DND-41 (cell line): ENCODE results near the gene CLDND1.
A peak's percentile ranks its signal among the peaks of the same experiment; 100 is the strongest.

Experiments
- ATAC-seq: fragments of 200-7000 bp; cut with Tn5 transposase; 3 replicates; pipeline ENCODE4 v1.9.1; 2021; ENCODE audit warnings: low read depth; ENCODE audit not compliant: insufficient read depth
- DNase-seq: peaks from one replicate; pipeline ENCODE4 v3.0.0-alpha.2; 2020
- H2AFZ ChIP-seq: 2 replicates; pipeline ENCODE4 v1.6.0; 2012; ENCODE audit warnings: low read depth, low read length
- H3K27ac ChIP-seq: 2 replicates; pipeline ENCODE4 v1.5.1; 2012; ENCODE audit warnings: low read length, inconsistent platforms
- H3K27me3 ChIP-seq: fragments of 200-600 bp; sonication (generic); 2 replicates; pipeline ENCODE4 v1.6.0; 2012; ENCODE audit warnings: low read length, mild to moderate bottlenecking, inconsistent platforms; ENCODE audit not compliant: insufficient read depth, poor library complexity
- H3K36me3 ChIP-seq: 2 replicates; pipeline ENCODE4 v1.5.1; 2012; ENCODE audit warnings: low read length, inconsistent platforms; ENCODE audit not compliant: insufficient read depth
- H3K4me1 ChIP-seq: 2 replicates; pipeline ENCODE4 v1.5.1; 2012; ENCODE audit warnings: mild to moderate bottlenecking, low read length; ENCODE audit not compliant: insufficient read depth
- H3K4me2 ChIP-seq: 2 replicates; pipeline ENCODE4 v1.6.0; 2012; ENCODE audit warnings: mild to moderate bottlenecking, moderate library complexity, low read length, inconsistent platforms; ENCODE audit not compliant: insufficient read depth
- H3K4me3 ChIP-seq, 2 experiments: fragments of 200-600 bp in 1 of 2; shearing (Covaris generic) in 1 of 2; 2 replicates each; pipeline ENCODE4 v1.5.1; 2012 to 2016; ENCODE audit warnings: inconsistent platforms in 2 of 2, low read length in 2 of 2, mild to moderate bottlenecking in 2 of 2, low read depth in 1 of 2, moderate library complexity in 1 of 2
- H3K79me2 ChIP-seq: 2 replicates; pipeline ENCODE4 v1.6.0; 2012; ENCODE audit warnings: low read length, inconsistent platforms; ENCODE audit not compliant: insufficient read depth
- H3K9ac ChIP-seq: 2 replicates; pipeline ENCODE4 v1.6.0; 2012; ENCODE audit warnings: low read depth, mild to moderate bottlenecking, inconsistent platforms, low read length, moderate library complexity
- H3K9me3 ChIP-seq: 2 replicates; pipeline ENCODE4 v1.5.1; 2012; ENCODE audit warnings: low read length, moderate library complexity, mild to moderate bottlenecking, inconsistent platforms; ENCODE audit not compliant: insufficient read depth, severe bottlenecking
- H4K20me1 ChIP-seq: 2 replicates; pipeline ENCODE4 v1.6.0; 2012; ENCODE audit warnings: low read length; ENCODE audit not compliant: insufficient read depth
- EZH2 ChIP-seq: IDR thresholded peaks from 3 replicates; pipeline ENCODE4 v1.6.1; 2012; ENCODE audit warnings: borderline replicate concordance, low read depth, mild to moderate bottlenecking, moderate library complexity, low read length, inconsistent platforms; ENCODE audit not compliant: severe bottlenecking
- TF ChIP-seq, protein P1 (sequence below): IDR thresholded peaks from 2 replicates; pipeline ENCODE4 v1.5.1; 2012; ENCODE audit warnings: borderline replicate concordance, low read length, moderate library complexity, mild to moderate bottlenecking; ENCODE audit not compliant: poor library complexity, severe bottlenecking; ENCODE audit errors: extremely low read depth

Gene CLDND1

GRCh38 chr3:98525494-98525893 is 2.8 kb upstream of the CLDND1 start:
- Histone ChIP-seq H3K4me2 (no peak overlapping the region), H3K9ac (no peak overlapping the region), H3K27me3 (no peaks in the 10 kb centered on the region), H4K20me1 (no peaks in the 10 kb centered on the region), H3K9me3 (no peaks in the 10 kb centered on the region), H3K79me2 (peaks cover 22% of the 10 kb centered on the region), H3K27ac (no peak overlapping the region), H3K4me3 (no peak overlapping the region), H3K4me1 (peaks cover 22% of the 10 kb centered on the region), H2AFZ (no peak overlapping the region), H3K36me3 (peaks cover 11% of the 10 kb centered on the region)
- TF ChIP-seq EZH2: no peak
- TF ChIP-seq, protein P1, sequence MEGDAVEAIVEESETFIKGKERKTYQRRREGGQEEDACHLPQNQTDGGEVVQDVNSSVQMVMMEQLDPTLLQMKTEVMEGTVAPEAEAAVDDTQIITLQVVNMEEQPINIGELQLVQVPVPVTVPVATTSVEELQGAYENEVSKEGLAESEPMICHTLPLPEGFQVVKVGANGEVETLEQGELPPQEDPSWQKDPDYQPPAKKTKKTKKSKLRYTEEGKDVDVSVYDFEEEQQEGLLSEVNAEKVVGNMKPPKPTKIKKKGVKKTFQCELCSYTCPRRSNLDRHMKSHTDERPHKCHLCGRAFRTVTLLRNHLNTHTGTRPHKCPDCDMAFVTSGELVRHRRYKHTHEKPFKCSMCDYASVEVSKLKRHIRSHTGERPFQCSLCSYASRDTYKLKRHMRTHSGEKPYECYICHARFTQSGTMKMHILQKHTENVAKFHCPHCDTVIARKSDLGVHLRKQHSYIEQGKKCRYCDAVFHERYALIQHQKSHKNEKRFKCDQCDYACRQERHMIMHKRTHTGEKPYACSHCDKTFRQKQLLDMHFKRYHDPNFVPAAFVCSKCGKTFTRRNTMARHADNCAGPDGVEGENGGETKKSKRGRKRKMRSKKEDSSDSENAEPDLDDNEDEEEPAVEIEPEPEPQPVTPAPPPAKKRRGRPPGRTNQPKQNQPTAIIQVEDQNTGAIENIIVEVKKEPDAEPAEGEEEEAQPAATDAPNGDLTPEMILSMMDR: no peak
- ATAC-seq (no peak), DNase-seq (no peak)

DNA sequence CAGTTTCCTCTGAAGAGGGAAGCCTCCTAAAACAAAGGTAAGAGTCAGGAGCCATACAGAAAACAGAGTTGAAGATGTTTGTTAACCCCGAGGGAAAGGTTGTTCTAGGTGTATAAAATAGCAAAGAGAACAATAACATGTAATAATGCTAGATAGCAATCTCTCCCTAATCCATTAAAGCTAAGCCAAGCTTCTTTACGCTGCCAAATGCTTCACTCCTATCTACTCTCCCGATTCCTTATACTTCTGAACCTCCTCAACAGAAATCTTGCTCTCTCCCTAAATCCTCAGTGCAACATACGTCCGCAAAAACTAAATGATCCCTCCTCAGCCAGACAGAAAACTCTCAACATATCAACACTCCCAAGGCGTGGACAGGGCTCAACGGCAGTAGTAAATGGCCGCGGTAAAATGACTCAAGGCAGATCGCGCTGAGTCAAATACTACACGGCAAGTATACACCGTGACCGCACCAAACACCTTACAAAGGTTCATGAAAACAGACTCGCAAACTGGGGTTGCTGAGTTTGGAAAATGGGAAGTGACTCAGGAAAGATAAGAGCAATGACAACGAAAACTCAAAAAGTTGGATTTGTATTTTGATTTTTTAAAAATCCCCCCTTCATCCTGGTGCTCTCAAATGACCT is 682 bp downstream of the CLDND1 start:
- Histone ChIP-seq H3K4me2 (peak overlapping the region; percentile 82), H3K4me1 (peaks cover 36% of the 10 kb centered on the region), H2AFZ (peak overlapping the region; percentile 78), H3K9ac (peak overlapping the region; percentile 74), H3K9me3 (no peaks in the 10 kb centered on the region), H3K36me3 (peaks cover 37% of the 10 kb centered on the region), H3K4me3 (peak overlapping the region; percentile 75 to 85), H3K79me2 (peaks cover 43% of the 10 kb centered on the region), H4K20me1 (0 out of 2 replicates have a peak, but pooled peaks cover 4% of the 10 kb centered on the region), H3K27me3 (no peaks in the 10 kb centered on the region), H3K27ac (peak overlapping the region; percentile 71)
- ATAC-seq (peak; percentile 42), DNase-seq (peak; percentile 46)
- TF ChIP-seq, protein P1: no peak
- no peak for TF ChIP-seq EZH2

DNA sequence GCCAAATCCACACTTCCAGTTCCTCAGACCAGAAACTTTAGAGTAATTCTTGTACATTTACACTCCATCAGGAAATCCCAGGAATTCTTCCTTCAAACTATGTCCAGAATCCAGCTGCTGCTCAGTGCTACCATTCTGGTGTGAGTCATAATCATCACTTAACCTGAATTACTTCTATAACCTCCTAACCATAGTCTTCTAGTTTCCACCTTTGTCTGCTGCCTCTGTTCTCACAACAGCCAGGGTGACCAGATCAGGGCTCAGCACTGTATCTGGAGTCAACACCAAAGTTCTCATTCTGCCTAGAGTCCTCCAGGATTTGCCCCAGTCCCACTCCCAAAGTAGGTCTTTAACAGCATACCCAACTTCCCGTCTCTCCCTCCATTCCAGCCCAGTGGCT is 3.4 kb downstream of the CLDND1 start:
- no peak overlapping the region for H2AFZ ChIP-seq
- no peak overlapping the region for H3K4me3 ChIP-seq
- TF ChIP-seq, protein P1: no peak
- no peak for TF ChIP-seq EZH2
- H3K79me2 ChIP-seq: peaks cover 43% of the 10 kb centered on the region
- H3K36me3 ChIP-seq: peaks cover 60% of the 10 kb centered on the region
- H3K27me3 ChIP-seq: no peaks in the 10 kb centered on the region
- H3K9me3 ChIP-seq: no peaks in the 10 kb centered on the region
- no peak overlapping the region for H3K9ac ChIP-seq
- no peak for ATAC-seq
- H3K4me1 ChIP-seq: peaks cover 36% of the 10 kb centered on the region
- no peak overlapping the region for H3K27ac ChIP-seq
- no peak for DNase-seq
- peak overlapping the region; percentile 82 for H3K4me2 ChIP-seq
- 0 out of 2 replicates have a peak, but pooled peaks cover 4% of the 10 kb centered on the region for H4K20me1 ChIP-seq
